Activated CD4-positive, alpha-beta T cell treated with anti-CD3 and anti-CD28 coated beads for 36 hours (primary cell): ENCODE results near the gene BICD1. TPM values are rescaled to one million over a fixed set of nuclear protein-coding genes. Genes with fewer than 3 reads are reported as not detected.

ENCODE experiments used
- ATAC-seq: fragments of 200-7000 bp; cut with Tn5 transposase; one replicate; pipeline ENCODE4 v1.10.0; 2021; ENCODE audit warnings: mild to moderate bottlenecking, moderate library complexity
- CTCF ChIA-PET: fragments of 350-600 bp; sonication (Branson Sonifier 250); formaldehyde crosslinking; loops from one replicate; lab custom pipeline; 2021; ENCODE audit warnings: antibody characterized with exemption; lab: Charles Lee
- POLR2A ChIA-PET: fragments of 350-600 bp; sonication (Branson Sonifier 250); formaldehyde crosslinking; loops from one replicate; lab custom pipeline; 2021; ENCODE audit warnings: antibody characterized with exemption, inconsistent platforms; lab: Charles Lee
- DNase-seq: peaks from one replicate; pipeline ENCODE4 v3.0.0-alpha.2; 2020
- H3K27ac Mint-ChIP-seq: one replicate; pipeline ENCODE4 v1.8.0; 2021; ENCODE audit warnings: mixed read lengths
- H3K27me3 Mint-ChIP-seq: one replicate; pipeline ENCODE4 v1.8.0; 2021; ENCODE audit warnings: mixed read lengths
- H3K36me3 Mint-ChIP-seq: one replicate; pipeline ENCODE4 v1.8.0; 2021; ENCODE audit warnings: low read depth, mixed read lengths
- H3K4me1 Mint-ChIP-seq: one replicate; pipeline ENCODE4 v1.8.0; 2021; ENCODE audit warnings: mixed read lengths
- H3K4me3 Mint-ChIP-seq: one replicate; pipeline ENCODE4 v1.8.0; 2021; ENCODE audit warnings: mild to moderate bottlenecking, moderate library complexity, mixed read lengths
- H3K9me3 Mint-ChIP-seq: one replicate; pipeline ENCODE4 v1.8.0; 2021; ENCODE audit warnings: low read depth, mixed read lengths
- intact Hi-C, 2 experiments: fragments of 100-400 bp; cut with DNase I in 1 of 2; cut with micrococcal nuclease in 1 of 2; formaldehyde crosslinking; loops; one replicate each; pipeline versions ENCODE4 v1.14.2 to v1.15.1; 2022 to 2024; cut with DNase I, micrococcal nuclease
- total RNA-seq, 2 experiments: library from RNA; stranded (reverse); gene quantifications; one replicate each; pipeline ENCODE4 v1.2.3, GENCODE V29; 2021

BICD1 gene
- total RNA-seq, 2 experiments from 2014 or later, result 12.7 to 15.1 TPM

GRCh38 chr12:32248441-32249140 is 141.9 kb downstream of the BICD1 start:
- Mint-ChIP-seq H3K27ac (no peak overlapping the region), H3K36me3 (peaks cover under 1% of the 10 kb centered on the region), H3K27me3 (no peaks in the 10 kb centered on the region), H3K4me1 (no peaks in the 10 kb centered on the region), H3K4me3 (no peak overlapping the region), H3K9me3 (no peaks in the 10 kb centered on the region)
- DNase-seq (no peak), ATAC-seq (no peak)
- ChIA-PET POLR2A (no interaction called here), CTCF (no interaction called here)
- intact Hi-C loops, result no loop called here

GRCh38 chr12:32249777-32250176 is 143.1 kb downstream of the BICD1 start:
- Mint-ChIP-seq H3K27ac (no peak overlapping the region), H3K36me3 (peaks cover 7% of the 10 kb centered on the region), H3K4me3 (no peak overlapping the region), H3K9me3 (no peaks in the 10 kb centered on the region), H3K27me3 (no peaks in the 10 kb centered on the region), H3K4me1 (no peaks in the 10 kb centered on the region)
- ATAC-seq (no peak), DNase-seq (no peak)
- POLR2A ChIA-PET, result no interaction called here
- CTCF ChIA-PET, result no interaction called here
- intact Hi-C loops, result no loop called here

- ChIA-PET CTCF (interaction anchor here (0.7 kb wide), 2 partner anchors 10 to 142 kb away, joined by 3 read pairs; no protein-coding TSS in a partner anchor), POLR2A (no interaction called here)
- intact Hi-C loops, result no loop called here
- Mint-ChIP-seq H3K27ac (no peak overlapping the region), H3K36me3 (peaks cover 9% of the 10 kb centered on the region), H3K27me3 (no peaks in the 10 kb centered on the region), H3K4me3 (no peak overlapping the region), H3K9me3 (peaks cover 2% of the 10 kb centered on the region), H3K4me1 (peaks cover 2% of the 10 kb centered on the region)
- DNase-seq (peak; percentile 18), ATAC-seq (peak; percentile 42)
Observed at GRCh38 chr12:32252199-32253073, 145.8 kb downstream of the BICD1 start.

- peaks cover 10% of the 10 kb centered on the region for H3K36me3 Mint-ChIP-seq
- H3K4me1 Mint-ChIP-seq, result peaks cover 8% of the 10 kb centered on the region
- H3K27me3 Mint-ChIP-seq, result no peaks in the 10 kb centered on the region
- H3K9me3 Mint-ChIP-seq, result peaks cover 2% of the 10 kb centered on the region
- H3K4me3 Mint-ChIP-seq, result no peak overlapping the region
- ChIA-PET POLR2A (no interaction called here), CTCF (interaction anchor here (0.7 kb wide), 1 partner anchor 143 kb away, joined by 3 read pairs; no protein-coding TSS in a partner anchor)
- no peak for ATAC-seq
- H3K27ac Mint-ChIP-seq, result no peak overlapping the region
- intact Hi-C loops, result no loop called here
- DNase-seq, result no peak
Observed at GRCh38 chr12:32253154-32253790, 146.6 kb downstream of the BICD1 start.

- Mint-ChIP-seq H3K9me3 (peaks cover 2% of the 10 kb centered on the region), H3K36me3 (peaks cover 14% of the 10 kb centered on the region), H3K4me3 (no peak overlapping the region), H3K4me1 (peaks cover 13% of the 10 kb centered on the region), H3K27ac (no peak overlapping the region), H3K27me3 (no peaks in the 10 kb centered on the region)
- ATAC-seq (no peak), DNase-seq (no peak)
- ChIA-PET POLR2A (no interaction called here), CTCF (no interaction called here)
- intact Hi-C loops, result no loop called here
Observed at GRCh38 chr12:32254260-32254956, 147.8 kb downstream of the BICD1 start.

GRCh38 chr12:32255588-32255987 is 148.9 kb downstream of the BICD1 start:
- ATAC-seq (no peak), DNase-seq (no peak)
- no peaks in the 10 kb centered on the region for H3K27me3 Mint-ChIP-seq
- ChIA-PET POLR2A (no interaction called here), CTCF (no interaction called here)
- H3K4me1 Mint-ChIP-seq, result peaks cover 13% of the 10 kb centered on the region
- H3K4me3 Mint-ChIP-seq, result no peak overlapping the region
- H3K27ac Mint-ChIP-seq, result no peak overlapping the region
- intact Hi-C loops, result loop anchor here in 1 of 2 experiments (5.0 kb wide), 1 partner anchor 508 kb away; no protein-coding TSS in a partner anchor
- H3K9me3 Mint-ChIP-seq, result peaks cover 2% of the 10 kb centered on the region
- peaks cover 14% of the 10 kb centered on the region for H3K36me3 Mint-ChIP-seq

GRCh38 chr12:32257695-32258496 is 151.2 kb downstream of the BICD1 start:
- ChIA-PET CTCF (interaction anchor here (0.6 to 1.6 kb wide), 5 partner anchors 123 to 648 kb away, joined by 3 to 6 read pairs (median 3); no protein-coding TSS in a partner anchor), POLR2A (interaction anchor here (0.8 kb wide), 1 partner anchor 98 kb away, joined by 3 read pairs; no protein-coding TSS in a partner anchor)
- peaks cover 3% of the 10 kb centered on the region for H3K9me3 Mint-ChIP-seq
- DNase-seq (no peak), ATAC-seq (peak; percentile 81)
- peaks cover 15% of the 10 kb centered on the region for H3K4me1 Mint-ChIP-seq
- peaks cover 14% of the 10 kb centered on the region for H3K36me3 Mint-ChIP-seq
- H3K27me3 Mint-ChIP-seq, result no peaks in the 10 kb centered on the region
- intact Hi-C loops, result loop anchor here (1.0 to 5.0 kb wide), 5 partner anchors 15 to 511 kb away; no protein-coding TSS in a partner anchor
- H3K4me3 Mint-ChIP-seq, result no peak overlapping the region
- H3K27ac Mint-ChIP-seq, result peak overlapping the region; percentile 66

- Mint-ChIP-seq H3K36me3 (peaks cover 7% of the 10 kb centered on the region), H3K4me3 (no peak overlapping the region), H3K27me3 (no peaks in the 10 kb centered on the region), H3K27ac (no peak overlapping the region), H3K4me1 (peaks cover 20% of the 10 kb centered on the region), H3K9me3 (peaks cover 3% of the 10 kb centered on the region)
- DNase-seq, result no peak
- CTCF ChIA-PET, result interaction anchor here (1.6 kb wide), 1 partner anchor 51 kb away, joined by 7 read pairs; no protein-coding TSS in a partner anchor
- no peak for ATAC-seq
- intact Hi-C loops, result loop anchor here in 1 of 2 experiments (2.0 kb wide), 1 partner anchor 608 kb away; no protein-coding TSS in a partner anchor
- POLR2A ChIA-PET, result no interaction called here
Observed at GRCh38 chr12:32260696-32261095, 154.0 kb downstream of the BICD1 start.

GRCh38 chr12:32261638-32262037 is 155.0 kb downstream of the BICD1 start:
- ATAC-seq (no peak), DNase-seq (peak; percentile 32)
- Mint-ChIP-seq H3K4me1 (peaks cover 22% of the 10 kb centered on the region), H3K9me3 (peaks cover 2% of the 10 kb centered on the region), H3K36me3 (peaks cover 5% of the 10 kb centered on the region), H3K27ac (no peak overlapping the region), H3K4me3 (no peak overlapping the region), H3K27me3 (no peaks in the 10 kb centered on the region)
- intact Hi-C loops, result loop anchor here in 1 of 2 experiments (2.0 kb wide), 1 partner anchor 609 kb away; no protein-coding TSS in a partner anchor
- POLR2A ChIA-PET, result no interaction called here
- CTCF ChIA-PET, result interaction anchor here (0.7 to 1.6 kb wide), 4 partner anchors 35 to 125 kb away, joined by 3 to 7 read pairs (median 4); no protein-coding TSS in a partner anchor

- Mint-ChIP-seq H3K4me3 (no peak overlapping the region), H3K36me3 (no peaks in the 10 kb centered on the region), H3K27ac (no peak overlapping the region), H3K9me3 (peaks cover 2% of the 10 kb centered on the region), H3K4me1 (peaks cover 9% of the 10 kb centered on the region), H3K27me3 (no peaks in the 10 kb centered on the region)
- DNase-seq (no peak), ATAC-seq (no peak)
- POLR2A ChIA-PET, result no interaction called here
- CTCF ChIA-PET, result interaction anchor here (0.6 kb wide), 1 partner anchor 49 kb away, joined by 3 read pairs; no protein-coding TSS in a partner anchor
- intact Hi-C loops, result no loop called here
Observed at GRCh38 chr12:32264961-32265360, 158.3 kb downstream of the BICD1 start.
